Glutamatergic neuron (in vitro differentiated cells): Measurements from ENCODE around the gene GPRC5B. TPM values are rescaled to one million over a fixed set of nuclear protein-coding genes. Genes with fewer than 3 reads are reported as not detected.

ENCODE experiments used
- DNase-seq: peaks from one replicate; pipeline ENCODE4 v3.0.0; 2022
- H3K27ac Mint-ChIP-seq: one replicate; pipeline ENCODE4 v1.8.0; 2020; ENCODE audit warnings: mild to moderate bottlenecking, mixed read lengths, inconsistent platforms; ENCODE audit not compliant: unreplicated experiment
- H3K27me3 Mint-ChIP-seq: one replicate; pipeline ENCODE4 v1.8.0; 2020; ENCODE audit warnings: mild to moderate bottlenecking, moderate library complexity, mixed read lengths, inconsistent platforms; ENCODE audit not compliant: unreplicated experiment
- H3K36me3 Mint-ChIP-seq: one replicate; pipeline ENCODE4 v1.8.0; 2020; ENCODE audit warnings: mild to moderate bottlenecking, mixed read lengths, inconsistent platforms; ENCODE audit not compliant: unreplicated experiment
- H3K4me1 Mint-ChIP-seq: one replicate; pipeline ENCODE4 v1.8.0; 2020; ENCODE audit warnings: mild to moderate bottlenecking, low read depth, mixed read lengths, inconsistent platforms; ENCODE audit not compliant: unreplicated experiment
- H3K4me3 Mint-ChIP-seq: one replicate; pipeline ENCODE4 v1.8.0; 2020; ENCODE audit warnings: mild to moderate bottlenecking, mixed read lengths, inconsistent platforms; ENCODE audit not compliant: unreplicated experiment
- H3K9me3 Mint-ChIP-seq: one replicate; pipeline ENCODE4 v1.8.0; 2020; ENCODE audit warnings: mild to moderate bottlenecking, moderate library complexity, mixed read lengths, inconsistent platforms; ENCODE audit not compliant: unreplicated experiment
- total RNA-seq: library from RNA; stranded (reverse); fragmentation: NEBNext Ultra II Directional; extraction: Animal tissue kit (Norgen Biotek cat#: 25700); gene quantifications from one replicate; pipeline ENCODE4 v1.2.1, GENCODE V29; 2021; ENCODE audit not compliant: unreplicated experiment
- TF ChIP-seq, protein P1 (sequence below): fragments of 200-600 bp; sonication (generic); IDR thresholded peaks from one replicate; pipeline ENCODE4 v1.5.0; 2021; ENCODE audit not compliant: partially characterized antibody, unreplicated experiment

GPRC5B gene
- total RNA-seq, 1 donor from 2014 or later: 8.7 TPM

DNA sequence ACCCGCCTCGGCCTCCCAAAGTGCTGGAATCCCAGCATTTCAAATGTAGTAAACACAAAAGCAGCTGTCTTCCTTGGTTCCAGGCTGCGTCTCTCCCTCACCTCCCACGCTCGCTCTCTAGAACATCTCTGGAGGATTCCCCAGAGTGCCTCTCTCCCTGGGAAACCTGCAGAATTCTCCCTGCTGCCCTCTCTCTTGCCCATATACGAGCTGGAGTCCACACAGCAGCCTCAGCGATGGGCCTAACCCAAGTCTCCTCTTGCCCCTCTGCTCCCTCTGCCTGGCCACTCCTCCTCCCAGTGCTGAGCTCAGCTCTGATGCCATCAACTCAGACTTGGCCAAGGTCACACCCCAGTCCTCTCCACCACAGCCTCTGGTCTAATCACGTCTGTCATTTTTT is 10.6 kb downstream of the GPRC5B start:
- DNase-seq: no peak
- Mint-ChIP-seq H3K4me3 (peak overlapping the region; percentile 2), H3K27me3 (peaks cover 9% of the 10 kb centered on the region), H3K27ac (no peak overlapping the region), H3K36me3 (peaks cover 6% of the 10 kb centered on the region), H3K9me3 (peaks cover 16% of the 10 kb centered on the region), H3K4me1 (peaks cover 27% of the 10 kb centered on the region)
- TF ChIP-seq, protein P1, sequence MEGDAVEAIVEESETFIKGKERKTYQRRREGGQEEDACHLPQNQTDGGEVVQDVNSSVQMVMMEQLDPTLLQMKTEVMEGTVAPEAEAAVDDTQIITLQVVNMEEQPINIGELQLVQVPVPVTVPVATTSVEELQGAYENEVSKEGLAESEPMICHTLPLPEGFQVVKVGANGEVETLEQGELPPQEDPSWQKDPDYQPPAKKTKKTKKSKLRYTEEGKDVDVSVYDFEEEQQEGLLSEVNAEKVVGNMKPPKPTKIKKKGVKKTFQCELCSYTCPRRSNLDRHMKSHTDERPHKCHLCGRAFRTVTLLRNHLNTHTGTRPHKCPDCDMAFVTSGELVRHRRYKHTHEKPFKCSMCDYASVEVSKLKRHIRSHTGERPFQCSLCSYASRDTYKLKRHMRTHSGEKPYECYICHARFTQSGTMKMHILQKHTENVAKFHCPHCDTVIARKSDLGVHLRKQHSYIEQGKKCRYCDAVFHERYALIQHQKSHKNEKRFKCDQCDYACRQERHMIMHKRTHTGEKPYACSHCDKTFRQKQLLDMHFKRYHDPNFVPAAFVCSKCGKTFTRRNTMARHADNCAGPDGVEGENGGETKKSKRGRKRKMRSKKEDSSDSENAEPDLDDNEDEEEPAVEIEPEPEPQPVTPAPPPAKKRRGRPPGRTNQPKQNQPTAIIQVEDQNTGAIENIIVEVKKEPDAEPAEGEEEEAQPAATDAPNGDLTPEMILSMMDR: no peak

DNA sequence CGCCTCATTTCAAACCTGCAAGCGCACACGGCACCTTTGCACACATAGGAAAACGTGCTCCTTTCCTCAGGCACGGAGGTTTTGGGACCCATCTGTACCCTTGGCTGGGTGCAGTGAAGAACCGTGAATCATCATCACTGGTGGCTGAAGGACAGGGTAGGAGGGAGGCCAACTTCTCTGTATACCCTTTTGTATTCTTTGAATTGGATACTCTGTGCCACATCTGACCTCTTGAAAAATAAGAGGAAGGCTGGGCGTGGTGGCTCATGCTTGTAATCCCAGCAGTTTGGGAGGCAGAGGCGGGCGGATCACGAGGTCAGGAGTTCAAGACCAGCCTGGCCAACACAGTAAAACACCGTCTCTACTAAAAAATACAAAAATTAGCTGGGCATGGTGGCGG is 11.7 kb downstream of the GPRC5B start:
- H3K9me3 Mint-ChIP-seq: peaks cover 19% of the 10 kb centered on the region
- TF ChIP-seq, protein P1: no peak
- peaks cover 9% of the 10 kb centered on the region for H3K27me3 Mint-ChIP-seq
- H3K36me3 Mint-ChIP-seq: peaks cover 10% of the 10 kb centered on the region
- H3K27ac Mint-ChIP-seq: no peak overlapping the region
- H3K4me3 Mint-ChIP-seq: no peak overlapping the region
- peaks cover 27% of the 10 kb centered on the region for H3K4me1 Mint-ChIP-seq
- no peak for DNase-seq

DNA sequence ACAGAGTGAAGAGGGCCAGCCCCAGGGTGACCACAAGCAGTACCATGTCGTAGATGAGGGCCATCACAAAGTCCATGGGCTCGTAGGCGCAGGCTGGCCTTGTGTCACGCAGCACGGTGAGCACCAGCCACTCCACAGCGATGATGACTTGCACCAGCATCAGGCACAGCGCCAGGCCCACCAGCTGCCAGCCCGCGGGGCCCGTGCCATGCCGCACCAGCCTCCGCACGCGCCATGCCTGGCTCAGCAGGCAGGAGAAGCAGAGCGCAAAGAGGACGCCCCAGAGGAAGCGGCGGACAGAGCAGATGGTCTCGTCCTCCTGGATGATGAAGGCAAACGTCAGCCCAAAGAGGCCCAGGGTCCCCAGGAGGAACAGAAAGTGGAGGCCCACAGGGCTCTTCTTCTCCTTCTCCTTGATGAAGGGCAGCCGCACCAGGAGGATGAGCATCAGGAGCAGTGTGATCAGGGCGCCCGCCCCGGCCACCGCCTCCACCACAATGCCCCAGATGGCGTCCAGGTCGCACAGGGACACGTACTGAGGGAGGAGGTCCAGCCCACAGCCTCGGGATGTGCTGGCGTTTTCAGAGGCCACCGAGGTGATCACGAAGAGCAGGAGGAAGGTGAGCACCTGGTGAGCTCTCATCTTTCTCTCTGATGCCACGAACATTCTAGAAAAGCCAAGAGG is 12.3 kb downstream of the GPRC5B start:
- Mint-ChIP-seq H3K36me3 (peaks cover 10% of the 10 kb centered on the region), H3K27ac (no peak overlapping the region), H3K9me3 (peaks cover 16% of the 10 kb centered on the region), H3K4me3 (no peak overlapping the region), H3K4me1 (peaks cover 27% of the 10 kb centered on the region), H3K27me3 (peaks cover 9% of the 10 kb centered on the region)
- TF ChIP-seq, protein P1: no peak
- no peak for DNase-seq

DNA sequence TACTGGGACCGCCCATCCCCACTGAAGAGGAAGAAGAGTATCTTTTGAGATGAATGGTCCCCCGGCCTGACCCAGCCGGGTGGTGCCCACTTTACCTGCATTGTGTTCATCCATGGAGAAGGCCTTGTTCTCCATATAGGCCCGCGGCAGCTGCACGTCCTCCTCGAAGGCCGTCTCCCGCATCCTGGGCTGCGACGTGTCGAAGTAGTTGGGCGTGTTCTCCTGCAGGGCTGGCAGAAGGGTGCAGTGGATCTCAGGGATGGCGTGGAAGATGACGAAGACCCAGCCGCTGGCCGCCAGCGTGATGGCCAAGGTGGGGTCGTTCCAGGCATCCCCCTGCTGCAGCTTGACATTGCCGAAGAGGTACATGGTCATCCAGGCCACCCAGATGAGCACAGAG is 12.9 kb downstream of the GPRC5B start:
- TF ChIP-seq, protein P1: no peak
- Mint-ChIP-seq H3K36me3 (peaks cover 10% of the 10 kb centered on the region), H3K27me3 (peaks cover 11% of the 10 kb centered on the region), H3K9me3 (peaks cover 17% of the 10 kb centered on the region), H3K27ac (peak overlapping the region; percentile 82), H3K4me3 (no peak overlapping the region), H3K4me1 (peaks cover 26% of the 10 kb centered on the region)
- DNase-seq: no peak

DNA sequence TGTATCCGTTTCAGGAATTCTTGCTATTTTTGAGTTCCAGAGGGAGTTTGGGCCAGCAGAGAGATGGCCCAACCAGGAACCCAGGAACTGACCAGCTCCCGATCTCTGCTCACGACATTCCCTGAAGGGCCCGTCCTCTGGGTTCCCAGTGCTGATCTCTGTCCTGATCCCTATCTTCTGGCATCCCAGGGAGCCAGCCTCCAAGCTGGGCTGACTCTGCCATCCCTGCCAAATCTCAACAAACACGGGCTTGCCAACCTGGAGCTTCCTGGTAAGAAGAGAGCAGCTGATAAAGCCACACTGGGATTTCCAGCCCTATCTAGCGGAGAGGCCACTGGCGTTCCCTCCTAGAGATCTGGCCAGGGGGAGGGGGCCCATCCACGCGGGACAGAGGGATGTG is 16.2 kb downstream of the GPRC5B start:
- Mint-ChIP-seq H3K9me3 (peaks cover 6% of the 10 kb centered on the region), H3K4me1 (peaks cover 3% of the 10 kb centered on the region), H3K27me3 (peaks cover 8% of the 10 kb centered on the region), H3K4me3 (no peak overlapping the region), H3K36me3 (peaks cover 10% of the 10 kb centered on the region), H3K27ac (no peak overlapping the region)
- DNase-seq: no peak
- TF ChIP-seq, protein P1: no peak
